ENCODE results near the gene UFC1. TPM values are rescaled to one million over a fixed set of nuclear protein-coding genes. Genes with fewer than 3 reads are reported as not detected.

UFC1 gene
- total and polyA plus RNA-seq, 2 experiments from 2014 or later, result 57.5 to 77.0 TPM

- Mint-ChIP-seq H3K36me3 (ENCODE audit: low read depth) (peaks cover 14% of the 10 kb centered on the region), H3K4me3 (peak overlapping the region; percentile 32; the same call in 2 of the 3 replicates), H3K27ac (peak overlapping the region; percentile 98), H3K27me3 (ENCODE audit: insufficient read depth, low read depth, poor library complexity) (peaks cover 17% of the 10 kb centered on the region), H3K9me3 (no peaks in the 10 kb centered on the region; the same call in 2 of the 3 replicates), H3K4me1 (peaks cover 61% of the 10 kb centered on the region)
- Histone ChIP-seq H2AFZ (peak overlapping the region; percentile 57; the same call in 1 of the 2 replicates), H3K4me3 (peak overlapping the region; percentile 52), H3K27me3 (ENCODE audit: insufficient read depth) (no peaks in the 10 kb centered on the region), H3K9me2 (ENCODE audit: insufficient read depth) (no peaks in the 10 kb centered on the region), H4K20me1 (replicated peaks; ENCODE audit: insufficient read depth) (no peaks in the 10 kb centered on the region), H3K27ac (ENCODE audit: low read depth) (peak overlapping the region; percentile 99), H3K36me3 (ENCODE audit: insufficient read depth) (peaks cover 11% of the 10 kb centered on the region), H3F3A (replicated peaks; ENCODE audit: low read depth) (peaks cover 26% of the 10 kb centered on the region; the same call in 1 of the 2 replicates), H3K4me2 (peak overlapping the region; percentile 75), H3K79me2 (replicated peaks; ENCODE audit: insufficient read depth) (peaks cover 22% of the 10 kb centered on the region), H3K4me1 (ENCODE audit: insufficient read depth) (peaks cover 56% of the 10 kb centered on the region)
- TF ChIP-seq NANOG (IDR thresholded peaks at IDR 0.05; ENCODE audit: borderline replicate concordance), result no peak
- no peak for TF ChIP-seq CREB1 (CRISPR knock-in tag; IDR thresholded peaks at IDR 0.05; ENCODE audit: low read depth)
- DNase-seq (ENCODE audit: low spot score) (peak; percentile 31), ATAC-seq (no peak)
These were observed 45.8 kb downstream of the UFC1 start for GRCh38 chr1:161199506-161200139.

GRCh38 chr1:161200421-161200991 lies 46.7 kb downstream of the UFC1 start:
- Mint-ChIP-seq H3K27ac (peak overlapping the region; percentile 98), H3K27me3 (ENCODE audit: insufficient read depth, low read depth, poor library complexity) (peaks cover 17% of the 10 kb centered on the region), H3K4me3 (peak overlapping the region; percentile 32; the same call in 2 of the 3 replicates), H3K9me3 (no peaks in the 10 kb centered on the region; the same call in 2 of the 3 replicates), H3K36me3 (ENCODE audit: low read depth) (peaks cover 19% of the 10 kb centered on the region), H3K4me1 (peaks cover 61% of the 10 kb centered on the region)
- H3K27ac ChIP-seq (ENCODE audit: low read depth), result peak overlapping the region; percentile 99
- peaks cover 30% of the 10 kb centered on the region; the same call in 1 of the 2 replicates for H3F3A ChIP-seq (replicated peaks; ENCODE audit: low read depth)
- H3K9me2 ChIP-seq (ENCODE audit: insufficient read depth), result no peaks in the 10 kb centered on the region
- H3K4me3 ChIP-seq, result no peak overlapping the region; the same call in 1 of the 2 replicates
- peak overlapping the region; percentile 57 for H2AFZ ChIP-seq
- DNase-seq (ENCODE audit: low spot score) (peak; percentile 51), ATAC-seq (peak; percentile 3; the same call in 2 of the 3 replicates)
- peak overlapping the region; percentile 75 for H3K4me2 ChIP-seq
- peaks cover 11% of the 10 kb centered on the region for H3K36me3 ChIP-seq (ENCODE audit: insufficient read depth)
- peaks cover 56% of the 10 kb centered on the region for H3K4me1 ChIP-seq (ENCODE audit: insufficient read depth)
- no peaks in the 10 kb centered on the region for H4K20me1 ChIP-seq (replicated peaks; ENCODE audit: insufficient read depth)
- no peaks in the 10 kb centered on the region for H3K27me3 ChIP-seq (ENCODE audit: insufficient read depth)
- peaks cover 29% of the 10 kb centered on the region for H3K79me2 ChIP-seq (replicated peaks; ENCODE audit: insufficient read depth)
- no peak for TF ChIP-seq STAT1 (IDR thresholded peaks at IDR 0.05; ENCODE audit: unreplicated experiment)
- no peak for TF ChIP-seq EZH2phosphoT487 (IDR thresholded peaks at IDR 0.05; ENCODE audit: unreplicated experiment)
- TF ChIP-seq, protein P1, sequence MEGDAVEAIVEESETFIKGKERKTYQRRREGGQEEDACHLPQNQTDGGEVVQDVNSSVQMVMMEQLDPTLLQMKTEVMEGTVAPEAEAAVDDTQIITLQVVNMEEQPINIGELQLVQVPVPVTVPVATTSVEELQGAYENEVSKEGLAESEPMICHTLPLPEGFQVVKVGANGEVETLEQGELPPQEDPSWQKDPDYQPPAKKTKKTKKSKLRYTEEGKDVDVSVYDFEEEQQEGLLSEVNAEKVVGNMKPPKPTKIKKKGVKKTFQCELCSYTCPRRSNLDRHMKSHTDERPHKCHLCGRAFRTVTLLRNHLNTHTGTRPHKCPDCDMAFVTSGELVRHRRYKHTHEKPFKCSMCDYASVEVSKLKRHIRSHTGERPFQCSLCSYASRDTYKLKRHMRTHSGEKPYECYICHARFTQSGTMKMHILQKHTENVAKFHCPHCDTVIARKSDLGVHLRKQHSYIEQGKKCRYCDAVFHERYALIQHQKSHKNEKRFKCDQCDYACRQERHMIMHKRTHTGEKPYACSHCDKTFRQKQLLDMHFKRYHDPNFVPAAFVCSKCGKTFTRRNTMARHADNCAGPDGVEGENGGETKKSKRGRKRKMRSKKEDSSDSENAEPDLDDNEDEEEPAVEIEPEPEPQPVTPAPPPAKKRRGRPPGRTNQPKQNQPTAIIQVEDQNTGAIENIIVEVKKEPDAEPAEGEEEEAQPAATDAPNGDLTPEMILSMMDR (conservative IDR thresholded peaks at IDR 0.05; ENCODE audit: low read depth in 2 of 2), result no peak
- TF ChIP-seq EZH2 (IDR thresholded peaks at IDR 0.05; ENCODE audit: low read depth, unreplicated experiment), result no peak
- TF ChIP-seq CREB1 (CRISPR knock-in tag; IDR thresholded peaks at IDR 0.05; ENCODE audit: low read depth), result no peak
- TF ChIP-seq ZNF462 (CRISPR knock-in tag; IDR thresholded peaks at IDR 0.05), result no peak
- TF ChIP-seq JUNB (IDR thresholded peaks at IDR 0.05; ENCODE audit: unreplicated experiment), result no peak
- no peak for TF ChIP-seq NANOG (IDR thresholded peaks at IDR 0.05; ENCODE audit: borderline replicate concordance)
